K562 (cell line): Measurements from ENCODE around the gene MGRN1. TPM values are rescaled to one million over a fixed set of nuclear protein-coding genes. Genes with fewer than 3 reads are reported as not detected.

Experiments used
- BRD4 ChIP-seq: fragments of 200-600 bp; sonication (generic); IDR thresholded peaks from 2 replicates; pipeline ENCODE4 v1.6.1; 2017; ENCODE audit warnings: inconsistent platforms
- CBX1 ChIP-seq: sonication (generic); IDR thresholded peaks from 2 replicates; pipeline ENCODE4 v1.6.1; 2016; ENCODE audit warnings: antibody characterized with exemption, low read depth, mild to moderate bottlenecking
- CCNT2 ChIP-seq: IDR thresholded peaks from 2 replicates; pipeline ENCODE4 v1.6.1; 2011; ENCODE audit warnings: borderline replicate concordance, low read depth, mild to moderate bottlenecking, moderate library complexity, mixed read lengths, low read length; ENCODE audit not compliant: insufficient read length; ENCODE audit errors: extremely low read depth
- CHD2 ChIP-seq: IDR thresholded peaks from 2 replicates; pipeline ENCODE4 v1.6.1; 2011; ENCODE audit warnings: low read depth, low read length
- KDM5B ChIP-seq: fragments of 200-600 bp; sonication (generic); IDR thresholded peaks from 2 replicates; pipeline ENCODE4 v1.6.1; 2012; ENCODE audit warnings: low read depth, mild to moderate bottlenecking, moderate library complexity, low read length, control low read depth, inconsistent platforms; ENCODE audit not compliant: insufficient replicate concordance
- MTF1 ChIP-seq: fragments of 250-450 bp; sonication (Bioruptor Pico); IDR thresholded peaks from 2 replicates; pipeline ENCODE4 v1.9.0; 2021; ENCODE audit warnings: moderate library complexity, mild to moderate bottlenecking, inconsistent platforms, borderline replicate concordance
- POLR2B ChIP-seq: fragments of 450-650 bp; IDR thresholded peaks from 2 replicates; pipeline ENCODE4 v1.6.1; 2018; ENCODE audit warnings: low read depth; ENCODE audit not compliant: partially characterized antibody
- RBFOX2 ChIP-seq: fragments of 200-400 bp; formaldehyde crosslinking; IDR thresholded peaks from 2 replicates; pipeline ENCODE4 v1.6.1; 2017; ENCODE audit warnings: low read depth, mild to moderate bottlenecking, low read length, moderate library complexity
- TARDBP ChIP-seq: fragments of 450-650 bp; IDR thresholded peaks from 2 replicates; pipeline ENCODE4 v1.6.1; 2016
- ZFP36 ChIP-seq: fragments of 150-350 bp; IDR thresholded peaks from 2 replicates; pipeline ENCODE4 v1.6.1; 2018; ENCODE audit warnings: low read length, low read depth; ENCODE audit not compliant: partially characterized antibody
- polyA plus RNA-seq, 8 experiments: library from polyadenylated mRNA; depleted of rRNA in 4 of 8; stranded (reverse) in 5 of 8; unstranded in 3 of 8; fragments of >200 nt; fragmentation: Nextera tagmentation in 2 of 8; fragmentation: Illumina TruSeq in 1 of 8; extraction: Ambion mirVana in 2 of 8; extraction: Trizol in 1 of 8; gene quantifications; 2 replicates each; pipeline versions ENCODE4 v1.2.1 to v1.2.3, GENCODE V29; 2011 to 2014; ENCODE audit warnings: inconsistent platforms in 1 of 8, missing spikeins in 1 of 8
- total RNA-seq, 7 experiments: library from RNA; depleted of rRNA in 6 of 7; stranded (reverse); fragments of >200 nt in 6 of 7; fragmentation: Illumina TruSeq in 2 of 7; extraction: Trizol in 2 of 7; gene quantifications; 2 replicates each; pipeline versions ENCODE4 v1.2.1 to v1.2.3, GENCODE V29; 2011 to 2021; ENCODE audit warnings: low replicate concordance in 1 of 7
- TF ChIP-seq, protein P1 (sequence below): sonication (generic); formaldehyde crosslinking; IDR thresholded peaks from 2 replicates; pipeline ENCODE4 v1.8.0; 2022; ENCODE audit warnings: mild to moderate bottlenecking, missing genetic modification reagents
- TF ChIP-seq, protein P2 (sequence below), 2 experiments: fragments of 450-650 bp; formaldehyde crosslinking in 1 of 2; IDR thresholded peaks; 2 replicates each; pipeline versions ENCODE4 v1.4.0 to v1.6.1; 2014 to 2020; ENCODE audit warnings: mild to moderate bottlenecking in 2 of 2, borderline replicate concordance in 1 of 2, low read depth in 1 of 2
- TF ChIP-seq, protein P3 (sequence below): fragments of 200-800 bp; sonication (Bioruptor generic); IDR thresholded peaks from 2 replicates; pipeline ENCODE4 v1.6.1; 2017; ENCODE audit warnings: missing genetic modification characterization, missing compliant biosample characterization
- TF ChIP-seq, protein P4 (sequence below), 3 experiments: IDR thresholded peaks in 2 of 3; conservative IDR thresholded peaks in 1 of 3; 2 replicates each; pipeline ENCODE4 v1.5.1; 2011 to 2012; ENCODE audit warnings: low read length in 3 of 3, mild to moderate bottlenecking in 3 of 3, control low read depth in 2 of 3, improper control_type of control experiment in 1 of 3, inconsistent platforms in 1 of 3, low read depth in 1 of 3, mixed read lengths in 1 of 3, moderate library complexity in 1 of 3; ENCODE audit not compliant: insufficient read depth in 2 of 3

MGRN1 gene
- total and polyA plus RNA-seq, 9 of the 15 experiments (the other 6 are each of a cell fraction or from before 2014, with no cell fraction given) = 0.15 to 37.9 (median 6.0) TPM

DNA sequence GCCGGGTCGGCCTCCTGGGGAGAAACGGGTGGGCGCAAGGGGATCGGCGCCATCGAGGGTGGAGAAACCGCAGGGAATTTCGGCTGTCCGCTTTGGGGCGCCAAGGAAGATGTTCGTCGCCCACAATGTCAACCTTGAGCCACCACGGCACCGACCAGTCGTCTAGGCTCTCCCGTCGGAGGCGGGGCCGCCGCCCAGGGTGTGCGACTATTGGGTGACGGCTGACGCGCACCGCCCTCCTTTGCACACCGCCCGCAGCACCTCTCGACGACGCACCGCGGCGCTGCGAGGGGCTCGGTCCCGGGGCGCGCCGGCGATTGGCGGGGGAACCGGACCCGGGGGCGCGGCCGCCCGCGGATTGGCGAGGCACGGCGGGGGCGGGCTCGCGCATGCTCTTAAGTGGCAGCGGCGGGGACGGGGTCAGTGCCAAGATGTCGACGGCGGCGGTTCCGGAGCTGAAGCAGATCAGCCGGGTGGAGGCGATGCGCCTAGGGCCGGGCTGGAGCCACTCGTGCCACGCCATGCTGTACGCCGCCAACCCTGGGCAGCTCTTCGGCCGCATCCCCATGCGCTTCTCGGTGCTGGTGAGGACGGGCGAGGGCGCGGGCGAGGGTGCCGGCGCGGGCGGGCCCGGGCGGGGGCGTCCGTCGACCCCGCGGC, 68.8 kb downstream of the MGRN1 start, which contains the start of gene NUDT16L1 (continued):
- peak; percentile 81 for TF ChIP-seq CCNT2
- peak; percentile 82 for TF ChIP-seq KDM5B
- TF ChIP-seq, protein P1, sequence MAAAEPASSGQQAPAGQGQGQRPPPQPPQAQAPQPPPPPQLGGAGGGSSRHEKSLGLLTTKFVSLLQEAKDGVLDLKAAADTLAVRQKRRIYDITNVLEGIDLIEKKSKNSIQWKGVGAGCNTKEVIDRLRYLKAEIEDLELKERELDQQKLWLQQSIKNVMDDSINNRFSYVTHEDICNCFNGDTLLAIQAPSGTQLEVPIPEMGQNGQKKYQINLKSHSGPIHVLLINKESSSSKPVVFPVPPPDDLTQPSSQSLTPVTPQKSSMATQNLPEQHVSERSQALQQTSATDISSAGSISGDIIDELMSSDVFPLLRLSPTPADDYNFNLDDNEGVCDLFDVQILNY (CRISPR knock-in tag) = no peak
- peak; percentile 37; the same call in 1 of the 2 replicates for TF ChIP-seq TARDBP
- no peak for TF ChIP-seq CBX1
- TF ChIP-seq POLR2B = peak; percentile 40
- TF ChIP-seq MTF1 (CRISPR knock-in tag) = peak; percentile 89; the same call in 1 of the 2 replicates
- TF ChIP-seq, protein P2, sequence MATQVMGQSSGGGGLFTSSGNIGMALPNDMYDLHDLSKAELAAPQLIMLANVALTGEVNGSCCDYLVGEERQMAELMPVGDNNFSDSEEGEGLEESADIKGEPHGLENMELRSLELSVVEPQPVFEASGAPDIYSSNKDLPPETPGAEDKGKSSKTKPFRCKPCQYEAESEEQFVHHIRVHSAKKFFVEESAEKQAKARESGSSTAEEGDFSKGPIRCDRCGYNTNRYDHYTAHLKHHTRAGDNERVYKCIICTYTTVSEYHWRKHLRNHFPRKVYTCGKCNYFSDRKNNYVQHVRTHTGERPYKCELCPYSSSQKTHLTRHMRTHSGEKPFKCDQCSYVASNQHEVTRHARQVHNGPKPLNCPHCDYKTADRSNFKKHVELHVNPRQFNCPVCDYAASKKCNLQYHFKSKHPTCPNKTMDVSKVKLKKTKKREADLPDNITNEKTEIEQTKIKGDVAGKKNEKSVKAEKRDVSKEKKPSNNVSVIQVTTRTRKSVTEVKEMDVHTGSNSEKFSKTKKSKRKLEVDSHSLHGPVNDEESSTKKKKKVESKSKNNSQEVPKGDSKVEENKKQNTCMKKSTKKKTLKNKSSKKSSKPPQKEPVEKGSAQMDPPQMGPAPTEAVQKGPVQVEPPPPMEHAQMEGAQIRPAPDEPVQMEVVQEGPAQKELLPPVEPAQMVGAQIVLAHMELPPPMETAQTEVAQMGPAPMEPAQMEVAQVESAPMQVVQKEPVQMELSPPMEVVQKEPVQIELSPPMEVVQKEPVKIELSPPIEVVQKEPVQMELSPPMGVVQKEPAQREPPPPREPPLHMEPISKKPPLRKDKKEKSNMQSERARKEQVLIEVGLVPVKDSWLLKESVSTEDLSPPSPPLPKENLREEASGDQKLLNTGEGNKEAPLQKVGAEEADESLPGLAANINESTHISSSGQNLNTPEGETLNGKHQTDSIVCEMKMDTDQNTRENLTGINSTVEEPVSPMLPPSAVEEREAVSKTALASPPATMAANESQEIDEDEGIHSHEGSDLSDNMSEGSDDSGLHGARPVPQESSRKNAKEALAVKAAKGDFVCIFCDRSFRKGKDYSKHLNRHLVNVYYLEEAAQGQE (IDR thresholded peaks at IDR 0.05; ENCODE audit: borderline replicate concordance) = peak; percentile 7; the same call in 1 of the 2 replicates
- TF ChIP-seq, protein P2 (CRISPR knock-in tag; IDR thresholded peaks at IDR 0.05; ENCODE audit: low read depth) = no peak
- TF ChIP-seq RBFOX2 = peak; percentile 90
- no peak for TF ChIP-seq BRD4
- peak; percentile 63; the same call in 1 of the 2 replicates for TF ChIP-seq CHD2
- TF ChIP-seq, protein P3, sequence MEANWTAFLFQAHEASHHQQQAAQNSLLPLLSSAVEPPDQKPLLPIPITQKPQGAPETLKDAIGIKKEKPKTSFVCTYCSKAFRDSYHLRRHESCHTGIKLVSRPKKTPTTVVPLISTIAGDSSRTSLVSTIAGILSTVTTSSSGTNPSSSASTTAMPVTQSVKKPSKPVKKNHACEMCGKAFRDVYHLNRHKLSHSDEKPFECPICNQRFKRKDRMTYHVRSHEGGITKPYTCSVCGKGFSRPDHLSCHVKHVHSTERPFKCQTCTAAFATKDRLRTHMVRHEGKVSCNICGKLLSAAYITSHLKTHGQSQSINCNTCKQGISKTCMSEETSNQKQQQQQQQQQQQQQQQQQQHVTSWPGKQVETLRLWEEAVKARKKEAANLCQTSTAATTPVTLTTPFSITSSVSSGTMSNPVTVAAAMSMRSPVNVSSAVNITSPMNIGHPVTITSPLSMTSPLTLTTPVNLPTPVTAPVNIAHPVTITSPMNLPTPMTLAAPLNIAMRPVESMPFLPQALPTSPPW (CRISPR knock-in tag) = peak; percentile 52; the same call in 1 of the 2 replicates
- TF ChIP-seq, protein P4, sequence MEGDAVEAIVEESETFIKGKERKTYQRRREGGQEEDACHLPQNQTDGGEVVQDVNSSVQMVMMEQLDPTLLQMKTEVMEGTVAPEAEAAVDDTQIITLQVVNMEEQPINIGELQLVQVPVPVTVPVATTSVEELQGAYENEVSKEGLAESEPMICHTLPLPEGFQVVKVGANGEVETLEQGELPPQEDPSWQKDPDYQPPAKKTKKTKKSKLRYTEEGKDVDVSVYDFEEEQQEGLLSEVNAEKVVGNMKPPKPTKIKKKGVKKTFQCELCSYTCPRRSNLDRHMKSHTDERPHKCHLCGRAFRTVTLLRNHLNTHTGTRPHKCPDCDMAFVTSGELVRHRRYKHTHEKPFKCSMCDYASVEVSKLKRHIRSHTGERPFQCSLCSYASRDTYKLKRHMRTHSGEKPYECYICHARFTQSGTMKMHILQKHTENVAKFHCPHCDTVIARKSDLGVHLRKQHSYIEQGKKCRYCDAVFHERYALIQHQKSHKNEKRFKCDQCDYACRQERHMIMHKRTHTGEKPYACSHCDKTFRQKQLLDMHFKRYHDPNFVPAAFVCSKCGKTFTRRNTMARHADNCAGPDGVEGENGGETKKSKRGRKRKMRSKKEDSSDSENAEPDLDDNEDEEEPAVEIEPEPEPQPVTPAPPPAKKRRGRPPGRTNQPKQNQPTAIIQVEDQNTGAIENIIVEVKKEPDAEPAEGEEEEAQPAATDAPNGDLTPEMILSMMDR (IDR thresholded peaks at IDR 0.05 in 2 of 3, conservative IDR thresholded peaks at IDR 0.05 in 1 of 3; ENCODE audit: insufficient read depth in 2 of 3, low read depth in 1 of 3, low read length in 3 of 3) = peak in 2 of 3 experiments; percentile 31 to 47; a peak in 3 of 6 replicates
- TF ChIP-seq ZFP36 = no peak
